Keratinocyte (primary cell): ENCODE results near the gene ARHGAP9. TPM values are rescaled to one million over a fixed set of nuclear protein-coding genes. Genes with fewer than 3 reads are reported as not detected.
A peak's percentile ranks its signal among the peaks of the same experiment; 100 is the strongest.

ENCODE experiments used
- DNase-seq: peaks from one replicate; pipeline ENCODE4 v3.0.0-alpha.2; 2011; ENCODE audit warnings: low read depth, missing footprints, low spot score
- FAIRE-seq: peaks from 2 replicates; lab custom pipeline; 2011; peaks lifted over from hg19 to GRCh38; lab: Jason Lieb, UNC
- H2AFZ ChIP-seq: 2 replicates; pipeline ENCODE4 v1.6.0; 2012; ENCODE audit warnings: low read length, control low read depth, inconsistent platforms; ENCODE audit not compliant: control insufficient read depth
- H3K27ac ChIP-seq: 2 replicates; pipeline ENCODE4 v1.5.1; 2011; ENCODE audit warnings: low read length; ENCODE audit not compliant: control insufficient read depth, insufficient read depth
- H3K27me3 ChIP-seq: 3 replicates; pipeline ENCODE4 v1.6.0; 2011; ENCODE audit warnings: low read length; ENCODE audit not compliant: control insufficient read depth, insufficient read depth; ENCODE audit errors: extremely low read depth
- H3K36me3 ChIP-seq, 2 experiments: 2 replicates in 1 of 2; 3 replicates in 1 of 2; pipeline ENCODE4 v1.5.1; 2011; ENCODE audit warnings: low read length in 2 of 2, mild to moderate bottlenecking in 1 of 2; ENCODE audit not compliant: control insufficient read depth in 2 of 2, insufficient read depth in 2 of 2; ENCODE audit errors: extremely low read depth in 1 of 2
- H3K4me1 ChIP-seq: 3 replicates; pipeline ENCODE4 v1.5.1; 2011; ENCODE audit warnings: low read length; ENCODE audit not compliant: control insufficient read depth, insufficient read depth; ENCODE audit errors: extremely low read depth
- H3K4me2 ChIP-seq: 3 replicates; pipeline ENCODE4 v1.6.0; 2011; ENCODE audit warnings: low read depth, low read length; ENCODE audit not compliant: control insufficient read depth, insufficient read depth; ENCODE audit errors: extremely low read depth
- H3K4me3 ChIP-seq, 3 experiments: fragments of 200-600 bp in 1 of 3; sonication (generic) in 1 of 3; 2 replicates in 2 of 3; 3 replicates in 1 of 3; pipeline ENCODE4 v1.5.1; 2011 to 2016; ENCODE audit warnings: low read length in 3 of 3, mild to moderate bottlenecking in 3 of 3, control low read depth in 2 of 3, inconsistent platforms in 1 of 3, low read depth in 1 of 3, mixed read lengths in 1 of 3, mixed run types in 1 of 3, moderate library complexity in 1 of 3; ENCODE audit not compliant: control insufficient read depth in 2 of 3, insufficient read depth in 2 of 3; ENCODE audit errors: extremely low read depth in 1 of 3
- H3K79me2 ChIP-seq: 2 replicates; pipeline ENCODE4 v1.6.0; 2012; ENCODE audit warnings: low read length; ENCODE audit not compliant: control insufficient read depth, insufficient read depth
- H3K9ac ChIP-seq: 3 replicates; pipeline ENCODE4 v1.6.0; 2011; ENCODE audit warnings: low read length; ENCODE audit not compliant: control insufficient read depth, insufficient read depth; ENCODE audit errors: extremely low read depth
- H3K9me1 ChIP-seq: 3 replicates; pipeline ENCODE4 v1.6.0; 2011; ENCODE audit warnings: low read length; ENCODE audit not compliant: control insufficient read depth, insufficient read depth; ENCODE audit errors: extremely low read depth
- H3K9me3 ChIP-seq: 2 replicates; pipeline ENCODE4 v1.5.1; 2012; ENCODE audit warnings: low read depth, low read length; ENCODE audit not compliant: control insufficient read depth
- H4K20me1 ChIP-seq: 3 replicates; pipeline ENCODE4 v1.6.0; 2011; ENCODE audit warnings: low read length; ENCODE audit not compliant: control insufficient read depth, insufficient read depth; ENCODE audit errors: extremely low read depth
- CTCF ChIP-seq, 3 experiments: IDR thresholded peaks in 1 of 3; conservative IDR thresholded peaks in 1 of 3; optimal IDR thresholded peaks in 1 of 3; 2 replicates in 2 of 3; 3 replicates in 1 of 3; pipeline versions ENCODE3 to v1.5.1; 2011; ENCODE audit warnings: low read length in 3 of 3, mild to moderate bottlenecking in 3 of 3, moderate library complexity in 2 of 3, control low read depth in 1 of 3, inconsistent platforms in 1 of 3; ENCODE audit not compliant: insufficient read depth in 2 of 3; ENCODE audit errors: extremely low read depth in 1 of 3
- EZH2 ChIP-seq: IDR thresholded peaks from one replicate; pipeline ENCODE4 v1.6.1; 2012; ENCODE audit warnings: inconsistent platforms, mild to moderate bottlenecking, low read length, moderate library complexity
- dilution Hi-C: fragments of 300-500 bp; cut with MboI; formaldehyde crosslinking; loops from one replicate; pipeline ENCODE4 v1.7.0; 2020; ENCODE audit warnings: low sequenced_read_pairs; ENCODE audit not compliant: extremely low pct_ligation_motif_present
- polyA plus RNA-seq, 5 experiments: library from polyadenylated mRNA; depleted of rRNA in 3 of 5; stranded (reverse) in 3 of 5; stranded (forward) in 1 of 5; unstranded in 1 of 5; fragments of >200 nt; gene quantifications; 1 replicate in 1 of 5; 2 replicates in 3 of 5; 3 replicates in 1 of 5; pipeline versions ENCODE4 v1.2.1 to v1.2.3, GENCODE V29; 2011 to 2012; ENCODE audit warnings: missing spikeins in 2 of 5, low read depth in 1 of 5, low replicate concordance in 1 of 5

Gene ARHGAP9
- polyA plus RNA-seq, 1 donor (not counting 4 experiments of a cell fraction or from before 2014, with no cell fraction given): not detected

DNA sequence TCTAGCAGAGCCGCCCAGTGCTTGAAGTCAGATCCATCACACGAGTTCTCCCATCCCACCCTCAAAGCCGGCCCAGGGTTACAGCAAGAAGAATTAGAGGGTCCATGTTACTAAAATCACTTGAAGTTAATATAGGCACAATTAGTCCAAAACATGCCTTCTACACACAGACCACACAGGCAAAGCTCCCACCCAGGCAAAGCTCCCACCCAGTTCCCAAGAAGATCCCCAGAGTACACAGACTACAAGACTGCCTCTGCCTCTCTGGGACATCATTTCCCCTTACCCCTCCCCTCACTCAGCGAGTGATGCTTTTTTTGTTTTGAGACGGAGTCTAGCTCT, 16.8 kb downstream of the ARHGAP9 start:
- dilution Hi-C loops: no loop called here
- Histone ChIP-seq H2AFZ (no peak overlapping the region), H3K27ac (no peak overlapping the region), H3K9me3 (no peaks in the 10 kb centered on the region), H3K79me2 (no peaks in the 10 kb centered on the region), H3K36me3 (no peaks in the 10 kb centered on the region), H4K20me1 (no peaks in the 10 kb centered on the region), H3K9ac (no peak overlapping the region), H3K4me1 (peaks cover 28% of the 10 kb centered on the region), H3K4me3 (no peak overlapping the region), H3K9me1 (no peaks in the 10 kb centered on the region), H3K4me2 (peak overlapping the region; percentile 97), H3K27me3 (peaks cover 34% of the 10 kb centered on the region)
- DNase-seq (no peak), FAIRE-seq (no peak)
- TF ChIP-seq CTCF (optimal IDR thresholded peaks at IDR 0.05 in 1 of 3, IDR thresholded peaks at IDR 0.05 in 1 of 3, conservative IDR thresholded peaks at IDR 0.05 in 1 of 3; ENCODE audit: extremely low read depth in 1 of 3, insufficient read depth in 2 of 3, low read length in 3 of 3): no peak
- no peak for TF ChIP-seq EZH2

DNA sequence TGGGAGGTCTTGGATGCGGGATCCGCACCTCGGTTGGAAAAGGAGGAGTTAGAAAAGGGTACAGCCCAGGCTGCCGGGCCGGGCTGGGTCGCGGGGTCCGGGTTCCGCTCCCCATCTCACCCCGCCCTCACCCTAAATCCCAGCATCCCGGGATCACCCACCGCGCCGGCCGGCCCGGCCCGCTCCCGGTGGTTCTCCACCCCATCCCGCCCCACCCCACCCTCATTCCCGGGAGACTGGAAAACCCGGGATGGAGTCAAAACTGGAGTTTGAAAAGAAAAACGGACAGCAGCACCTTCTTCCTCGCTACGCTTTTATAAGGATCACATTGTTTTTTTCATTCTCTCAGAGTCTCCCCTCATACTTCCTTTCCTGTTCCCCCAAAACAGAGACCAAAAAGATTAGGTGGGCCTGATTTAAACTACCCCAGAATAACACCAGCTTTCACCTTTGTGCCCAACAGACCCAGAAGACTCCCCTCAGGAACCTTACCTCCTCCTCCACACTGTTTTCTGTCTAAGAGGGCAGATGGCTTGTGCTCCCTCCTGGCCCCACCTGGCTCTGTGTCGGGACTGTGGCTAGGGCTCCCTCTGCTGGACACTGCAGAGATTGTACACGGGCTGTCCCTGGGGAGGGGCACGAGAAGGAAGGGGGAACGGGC, 17.3 kb downstream of the ARHGAP9 start:
- Histone ChIP-seq H3K4me3 (peak overlapping the region; percentile 61 to 96 (median 86)), H3K9me1 (no peaks in the 10 kb centered on the region), H2AFZ (peak overlapping the region; percentile 94), H3K36me3 (no peaks in the 10 kb centered on the region), H3K79me2 (no peaks in the 10 kb centered on the region), H3K9me3 (no peaks in the 10 kb centered on the region), H3K27me3 (peaks cover 29% of the 10 kb centered on the region), H3K4me1 (peaks cover 33% of the 10 kb centered on the region), H4K20me1 (no peaks in the 10 kb centered on the region), H3K4me2 (peak overlapping the region; percentile 97), H3K27ac (peak overlapping the region; percentile 76), H3K9ac (peak overlapping the region; percentile 76)
- DNase-seq: peak; percentile 79
- dilution Hi-C loops: no loop called here
- TF ChIP-seq EZH2 (no peak), CTCF (optimal IDR thresholded peaks at IDR 0.05 in 1 of 3, IDR thresholded peaks at IDR 0.05 in 1 of 3, conservative IDR thresholded peaks at IDR 0.05 in 1 of 3; ENCODE audit: extremely low read depth in 1 of 3, insufficient read depth in 2 of 3, low read length in 3 of 3) (peak; percentile 91 to 97 (median 97))
- FAIRE-seq: peak; percentile 74
